Ammon's horn (tissue), 1 donor: ENCODE measurements around the gene ILDR2.
"Not testable (repeated sequence)": the region's sequence is repeated elsewhere in the genome, so short reads cannot be mapped to it uniquely, and the experiment has no call there.

Experiments used
- DNase-seq: peaks from one replicate; pipeline ENCODE4 v3.0.0-alpha.2; 2016; ENCODE audit warnings: low spot score

Gene ILDR2

GRCh38 chr1:166888373-166889111 lies 86.8 kb downstream of the ILDR2 start:
- peak; percentile 29 for DNase-seq

- DNase-seq: no peak
Measured at GRCh38 chr1:166884971-166885370, 90.4 kb downstream of the ILDR2 start.

- peak; percentile 69 for DNase-seq
Measured at GRCh38 chr1:166884040-166884642, 91.2 kb downstream of the ILDR2 start.

GRCh38 chr1:166882893-166883292 lies 92.4 kb downstream of the ILDR2 start:
- no peak for DNase-seq

DNA sequence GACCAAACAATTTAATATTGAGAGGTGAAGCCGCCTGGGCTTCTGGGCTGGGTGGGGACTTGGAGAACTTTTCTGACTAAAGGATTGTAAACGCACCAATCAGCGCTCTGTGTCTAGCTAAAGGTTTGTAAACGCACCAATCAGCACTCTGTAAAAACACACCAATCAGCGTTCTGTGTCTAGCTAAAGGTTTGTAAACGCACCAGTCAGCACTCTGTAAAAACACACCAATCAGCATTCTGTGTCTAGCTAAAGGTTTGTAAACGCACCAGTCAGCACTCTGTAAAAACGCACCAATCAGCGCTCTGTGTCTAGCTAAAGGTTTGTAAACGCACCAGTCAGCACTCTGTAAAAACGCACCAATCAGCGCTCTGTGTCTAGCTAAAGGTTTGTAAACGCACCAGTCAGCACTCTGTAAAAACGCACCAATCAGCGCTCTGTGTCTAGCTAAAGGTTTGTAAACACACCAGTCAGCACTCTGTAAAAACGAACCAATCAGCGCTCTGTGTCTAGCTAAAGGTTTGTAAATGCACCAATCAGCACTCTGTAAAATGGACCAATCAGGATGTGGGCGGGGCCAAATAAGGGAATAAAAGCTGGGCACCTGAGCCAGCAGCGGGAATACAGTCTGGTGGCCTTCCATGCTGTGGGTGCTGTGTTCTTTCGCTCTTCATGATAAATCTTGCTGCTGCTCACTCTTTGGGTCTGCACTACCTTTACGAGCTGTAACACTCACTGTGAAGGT lies 97.0 kb downstream of the ILDR2 start:
- DNase-seq: not testable (repeated sequence)

DNA sequence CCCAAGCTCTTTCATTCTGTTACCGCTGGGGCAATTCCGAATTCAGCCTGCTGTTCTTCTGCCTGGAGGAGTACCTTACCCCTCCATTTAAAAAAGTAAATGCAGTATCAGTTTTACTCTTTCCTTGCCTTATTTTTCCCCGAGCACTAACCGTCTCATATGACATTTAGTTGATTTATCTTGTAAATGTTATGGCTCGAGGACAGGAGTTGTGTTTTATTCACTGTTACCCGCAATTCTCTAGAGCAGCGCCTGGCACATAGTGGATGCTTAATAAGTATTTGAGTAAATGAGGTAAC lies 98.9 kb downstream of the ILDR2 start:
- DNase-seq: no peak

DNA sequence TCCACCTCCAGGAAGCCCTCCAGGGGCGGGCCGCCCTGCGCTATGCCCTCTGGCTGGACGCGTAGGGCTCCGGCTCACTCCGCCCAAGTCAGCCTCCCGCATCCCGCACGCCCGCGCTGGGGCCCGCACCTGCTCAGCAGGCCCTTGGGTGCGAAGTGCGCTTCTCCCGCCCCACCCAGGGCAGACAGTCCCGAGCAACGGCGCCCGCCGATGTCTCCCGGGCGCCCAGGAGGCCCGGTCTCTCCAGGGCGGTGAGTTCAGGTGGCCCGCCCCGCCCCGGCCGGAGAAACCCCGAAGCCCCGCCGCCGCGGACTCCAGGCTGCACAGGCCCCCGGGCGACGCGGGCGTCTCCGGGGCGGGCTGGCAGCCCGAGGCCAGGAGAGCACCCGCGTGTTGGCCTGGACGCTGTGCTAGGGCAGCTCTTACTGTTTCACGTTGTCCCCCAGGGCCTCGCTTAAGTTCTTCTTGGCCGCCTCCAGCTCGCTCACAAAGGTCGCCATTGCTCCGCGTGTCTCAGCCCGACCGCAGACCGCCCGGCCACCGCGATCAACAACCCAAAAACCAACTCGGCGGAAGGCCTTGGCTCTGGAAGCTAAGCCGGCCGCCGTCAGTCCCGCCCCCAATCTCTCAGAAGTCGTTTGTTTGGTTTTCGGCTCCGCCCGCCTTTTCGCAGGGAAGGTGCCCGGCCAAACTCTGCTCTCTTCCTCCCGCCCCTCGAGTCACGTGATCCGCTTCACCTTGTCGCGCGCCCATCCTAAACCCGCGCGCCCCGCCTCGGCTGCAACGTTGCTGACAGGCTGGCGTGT lies 99.4 kb downstream of the ILDR2 start, which contains the start of gene TADA1:
Gene TADA1 (minus strand): TSS at position 531 of the 806 bp plus-strand sequence. CDS start 31 bp downstream, at position 500.
- peak; percentile 99 for DNase-seq

DNA sequence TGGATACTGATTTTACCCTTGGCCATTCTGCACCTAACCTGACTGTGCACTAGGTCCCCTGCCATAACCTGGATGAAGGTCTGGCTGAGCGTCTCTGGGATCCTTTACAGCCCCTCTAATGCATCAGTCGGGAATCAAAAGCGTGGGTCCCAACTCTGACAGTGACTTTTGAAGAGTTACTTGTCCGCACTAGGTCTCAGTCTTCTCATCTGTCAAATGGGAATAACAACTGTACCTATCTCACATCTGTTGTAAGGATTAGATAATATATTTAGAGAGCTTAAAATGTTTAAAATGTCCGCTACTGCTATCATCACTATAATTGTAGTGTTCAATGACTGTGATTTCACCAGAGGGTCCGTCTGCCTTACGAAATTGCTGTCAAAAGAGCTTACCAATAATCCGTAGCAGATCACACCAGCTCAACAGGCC lies 100.0 kb downstream of the ILDR2 start:
- no peak for DNase-seq

GRCh38 chr1:166874464-166874863 lies 100.9 kb downstream of the ILDR2 start:
- no peak for DNase-seq

GRCh38 chr1:166870584-166870983 lies 104.8 kb downstream of the ILDR2 start:
- no peak for DNase-seq

GRCh38 chr1:166869318-166870099 lies 105.8 kb downstream of the ILDR2 start:
- no peak for DNase-seq

- no peak for DNase-seq
Measured at GRCh38 chr1:166868639-166869038, 106.7 kb downstream of the ILDR2 start.

DNA sequence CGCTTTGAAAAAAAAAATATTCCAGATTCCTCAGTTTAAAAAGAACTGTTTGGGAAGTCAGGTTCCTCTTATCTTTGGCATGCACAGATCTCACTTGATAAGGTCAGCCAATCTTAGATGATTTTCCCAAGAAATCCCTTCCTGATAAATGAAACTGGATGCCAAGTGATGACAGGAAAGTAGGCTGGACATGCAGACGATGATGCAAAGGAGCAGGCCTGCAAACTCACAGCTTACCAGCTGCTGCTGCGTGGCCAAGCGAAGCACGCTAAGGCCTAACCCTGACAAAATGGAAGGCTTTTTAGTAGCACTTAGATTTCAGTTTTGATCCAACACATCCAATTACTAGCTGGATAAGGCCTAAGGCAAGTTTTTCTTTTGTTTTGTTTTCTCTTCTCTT lies 109.4 kb downstream of the ILDR2 start:
- no peak for DNase-seq

DNA sequence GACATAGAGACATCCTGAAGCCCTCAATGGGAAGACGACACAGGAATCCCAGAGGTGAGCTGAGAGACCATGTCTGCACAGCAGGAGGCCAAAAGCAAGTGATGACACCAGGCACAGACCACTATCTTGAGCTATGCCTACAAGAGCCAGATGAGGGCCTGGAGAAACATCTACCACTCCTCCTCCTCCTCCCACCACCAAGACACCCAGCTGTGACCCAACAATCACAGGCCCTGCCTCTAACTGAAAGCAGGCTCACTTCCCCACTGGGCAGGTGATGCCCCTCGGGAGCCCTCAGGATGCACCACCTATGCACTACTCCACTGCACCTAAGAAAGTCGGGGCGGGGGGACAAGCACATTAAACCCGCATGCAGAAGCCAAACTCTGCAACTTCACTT lies 115.7 kb downstream of the ILDR2 start:
- DNase-seq: no peak

DNA sequence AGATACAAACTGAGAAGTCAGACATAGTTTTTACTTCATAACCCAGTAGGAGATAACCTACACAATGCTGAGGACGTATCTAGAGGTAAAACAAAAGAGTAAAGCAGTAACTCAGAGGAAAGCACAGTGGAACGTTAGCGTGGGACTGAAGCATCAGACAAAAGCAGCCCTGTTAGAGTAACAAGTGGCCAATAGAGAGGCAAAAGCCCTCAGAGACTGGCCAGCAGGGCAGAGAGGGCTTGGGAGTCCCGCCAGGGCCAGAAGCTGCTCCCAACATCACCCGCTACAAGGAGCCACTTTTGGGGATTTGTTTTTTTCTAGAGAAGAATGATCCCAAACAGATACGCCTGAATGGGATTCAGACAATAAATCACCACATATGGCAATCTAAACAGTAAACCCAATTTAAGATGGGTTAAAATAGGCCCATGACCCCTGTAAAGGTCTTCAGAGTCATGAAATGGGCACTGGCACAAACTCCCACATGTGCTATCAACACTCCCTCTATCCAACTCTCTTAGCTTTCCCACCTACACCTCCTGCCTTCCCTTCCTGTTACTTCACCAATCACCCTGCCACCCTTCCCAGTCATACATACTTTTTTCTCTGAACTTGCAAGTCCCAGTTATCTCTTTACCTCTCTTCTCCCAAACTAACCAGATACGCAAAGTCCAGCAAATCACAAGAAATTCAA lies 116.5 kb downstream of the ILDR2 start:
- peak; percentile 88 for DNase-seq
